HUDEP-2 (cell line): ENCODE measurements around the gene FAM174C.
A peak's percentile ranks its signal among the peaks of the same experiment; 100 is the strongest.

Experiments used
- DNase-seq, 76 experiments: peaks; one replicate each; lab custom pipeline; 2025; ENCODE audit not compliant: unreplicated experiment in 76 of 76; lab: John Stamatoyannopoulos, UW

Gene FAM174C

GRCh38 chr19:1259876-1260748 is 15.2 kb upstream of the FAM174C start:
- DNase-seq = no peak

- DNase-seq = peak in 73 of 76 experiments; percentile 65 to 99 (median 97)
Observed at GRCh38 chr19:1260749-1261537, 14.4 kb upstream of the FAM174C start.

GRCh38 chr19:1261538-1261797 is 13.9 kb upstream of the FAM174C start:
- DNase-seq = peak in 6 of 76 experiments; percentile 26 to 59 (median 52)

- peak in 61 of 76 experiments; percentile 29 to 90 (median 69) for DNase-seq
Observed at GRCh38 chr19:1261798-1262622, 13.3 kb upstream of the FAM174C start.

- DNase-seq = peak in 5 of 76 experiments; percentile 58 to 75 (median 62)
Observed at GRCh38 chr19:1262623-1263123, 12.7 kb upstream of the FAM174C start.

GRCh38 chr19:1263188-1263587 is 12.1 kb upstream of the FAM174C start:
- peak in 48 of 76 experiments; percentile 17 to 72 (median 50) for DNase-seq

- peak in 11 of 76 experiments; percentile 22 to 51 (median 33) for DNase-seq
Observed at GRCh38 chr19:1264801-1265614, 10.3 kb upstream of the FAM174C start.

- peak in 29 of 76 experiments; percentile 19 to 66 (median 43) for DNase-seq
Observed at GRCh38 chr19:1265615-1266128, 9.7 kb upstream of the FAM174C start.

- peak in 72 of 76 experiments; percentile 54 to 99 (median 94) for DNase-seq
Observed at GRCh38 chr19:1266129-1266915, 9.0 kb upstream of the FAM174C start.

GRCh38 chr19:1266916-1267476 is 8.3 kb upstream of the FAM174C start:
- DNase-seq = peak in 54 of 76 experiments; percentile 36 to 100 (median 69)

GRCh38 chr19:1267477-1268225 is 7.7 kb upstream of the FAM174C start:
- no peak for DNase-seq

- no peak for DNase-seq
Observed at GRCh38 chr19:1268226-1269064, 6.9 kb upstream of the FAM174C start.

- DNase-seq = peak; percentile 91 to 100 (median 100)
Observed at GRCh38 chr19:1269065-1269477, 6.3 kb upstream of the FAM174C start, which contains the start of gene CIRBP. TSS of gene CIRBP (plus strand) at chr19:1269332. CDS start at chr19:1270934, 1,602 bp downstream.

GRCh38 chr19:1269478-1270212 is 5.7 kb upstream of the FAM174C start:
- DNase-seq = peak in 66 of 76 experiments; percentile 51 to 99 (median 81)

- DNase-seq = peak in 39 of 76 experiments; percentile 14 to 73 (median 45)
Observed at GRCh38 chr19:1270213-1270853, 5.0 kb upstream of the FAM174C start.
